GM19372 (cell line): ENCODE results near the gene BRF1.
"Not testable (repeated sequence)": the region's sequence is repeated elsewhere in the genome, so short reads cannot be mapped to it uniquely, and the experiment has no call there.

Source experiments
- ATAC-seq: cut with Tn5 transposase; IDR thresholded peaks from one replicate; pipeline ENCODE4 v1.9.1; 2021; ENCODE audit warnings: mild to moderate bottlenecking, low read depth, moderate library complexity; ENCODE audit not compliant: unreplicated experiment

The BRF1 gene

DNA sequence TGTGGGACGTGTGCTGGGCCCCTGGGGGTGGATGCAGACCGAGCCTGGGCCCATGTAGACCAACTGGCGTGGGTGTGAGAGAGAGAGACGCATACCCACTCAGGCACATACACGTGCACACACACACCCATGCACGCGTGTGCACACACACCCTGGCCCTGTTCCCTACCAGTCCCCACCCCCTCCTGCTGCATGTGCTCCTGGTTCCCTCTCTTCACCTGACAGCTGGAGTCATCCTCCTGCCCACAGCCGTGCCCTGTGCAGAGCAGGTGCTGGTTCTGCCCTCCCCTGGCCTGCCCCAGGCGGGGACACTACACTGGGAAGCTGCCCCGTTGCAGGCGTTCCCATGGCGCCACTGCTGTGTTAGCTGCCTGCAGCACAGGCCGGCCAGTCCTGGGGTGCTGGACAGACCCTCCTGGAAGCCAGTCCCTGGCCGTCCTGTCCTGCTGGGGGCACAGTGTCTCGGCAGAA is 32.3 kb upstream of the BRF1 start:
- ATAC-seq, result no peak

DNA sequence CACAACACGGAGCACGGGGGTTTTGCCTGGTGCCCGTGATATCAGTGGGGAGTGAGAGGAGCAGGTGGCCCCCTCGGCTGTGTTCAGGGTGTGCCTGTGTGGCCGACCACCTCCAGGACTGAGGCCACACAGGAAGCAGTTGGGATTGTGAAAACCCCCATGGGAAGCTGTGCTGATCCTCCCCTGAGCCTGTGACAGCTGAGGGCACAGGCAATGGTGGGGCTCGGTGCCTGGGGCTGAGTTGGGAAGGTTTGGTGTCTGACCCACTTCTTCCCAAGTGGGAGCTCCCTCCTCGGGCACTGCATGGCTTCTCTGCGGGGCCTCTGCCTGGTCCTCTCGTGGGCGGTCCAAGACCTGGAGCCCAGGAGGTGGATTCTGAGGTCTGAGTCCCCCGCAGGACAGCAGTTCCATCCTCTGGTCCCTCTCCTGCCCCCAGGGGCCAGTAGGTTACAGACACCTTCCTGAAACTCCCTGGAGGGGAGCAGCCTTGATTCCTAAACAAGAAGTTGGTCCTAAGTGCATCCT is 31.6 kb upstream of the BRF1 start:
- ATAC-seq, result no peak

DNA sequence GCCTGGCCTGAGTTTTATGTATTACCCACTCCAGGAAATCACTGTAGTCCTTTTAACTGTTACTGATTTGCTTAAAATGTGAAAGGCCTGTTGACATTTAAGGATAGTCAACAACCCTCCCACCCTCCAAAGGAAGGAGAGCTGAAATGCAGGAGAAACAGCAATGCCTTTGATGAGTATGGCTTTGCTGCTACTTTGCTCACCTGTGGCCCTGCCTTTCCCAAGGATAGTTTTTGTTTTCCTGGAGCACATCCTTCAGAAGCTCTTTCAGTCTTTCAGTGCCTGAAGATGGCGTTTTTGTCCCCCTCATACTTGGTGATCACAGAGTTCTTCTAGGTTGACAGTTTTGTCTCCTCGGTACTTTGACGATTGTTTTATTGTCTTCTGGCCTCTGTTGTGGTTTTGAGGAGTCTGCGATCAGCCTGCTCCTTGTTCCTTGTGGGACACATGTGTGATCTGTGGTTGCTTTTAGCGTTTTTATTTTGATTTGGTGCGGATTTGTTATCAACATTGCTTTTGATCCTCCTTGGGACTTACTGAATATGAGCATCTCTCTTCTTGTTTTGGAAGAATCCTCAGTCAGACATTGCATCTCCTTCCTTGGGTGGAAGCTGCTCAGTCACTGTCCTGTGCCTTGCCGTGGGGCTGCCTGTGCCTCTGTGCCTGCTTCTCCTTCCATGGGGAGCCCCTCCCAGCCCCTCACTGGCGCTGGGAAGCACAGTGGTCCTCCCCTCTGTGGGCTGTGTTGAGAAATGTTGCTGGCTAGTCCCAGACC is 31.0 kb upstream of the BRF1 start:
- ATAC-seq, result no peak

DNA sequence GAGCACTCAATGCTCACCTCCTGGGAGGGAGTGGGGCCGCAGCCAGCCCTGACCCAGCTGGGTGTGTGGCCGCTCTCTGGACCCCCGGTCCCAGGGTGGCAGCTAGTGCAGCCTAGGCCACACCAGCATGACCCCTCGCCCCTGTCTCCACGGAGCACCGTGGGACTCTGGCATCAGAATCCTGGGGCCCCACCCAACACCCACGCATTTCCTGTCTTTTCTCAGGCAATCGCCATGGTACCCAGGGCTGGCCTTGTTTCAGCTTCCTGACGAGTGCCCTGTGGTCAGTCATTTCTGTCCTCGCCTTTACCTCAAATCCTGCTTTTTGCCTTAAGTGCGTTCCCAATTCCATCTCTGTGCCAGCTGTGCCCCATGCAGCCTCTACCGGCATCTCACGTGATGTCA is 29.7 kb upstream of the BRF1 start:
- no peak for ATAC-seq

DNA sequence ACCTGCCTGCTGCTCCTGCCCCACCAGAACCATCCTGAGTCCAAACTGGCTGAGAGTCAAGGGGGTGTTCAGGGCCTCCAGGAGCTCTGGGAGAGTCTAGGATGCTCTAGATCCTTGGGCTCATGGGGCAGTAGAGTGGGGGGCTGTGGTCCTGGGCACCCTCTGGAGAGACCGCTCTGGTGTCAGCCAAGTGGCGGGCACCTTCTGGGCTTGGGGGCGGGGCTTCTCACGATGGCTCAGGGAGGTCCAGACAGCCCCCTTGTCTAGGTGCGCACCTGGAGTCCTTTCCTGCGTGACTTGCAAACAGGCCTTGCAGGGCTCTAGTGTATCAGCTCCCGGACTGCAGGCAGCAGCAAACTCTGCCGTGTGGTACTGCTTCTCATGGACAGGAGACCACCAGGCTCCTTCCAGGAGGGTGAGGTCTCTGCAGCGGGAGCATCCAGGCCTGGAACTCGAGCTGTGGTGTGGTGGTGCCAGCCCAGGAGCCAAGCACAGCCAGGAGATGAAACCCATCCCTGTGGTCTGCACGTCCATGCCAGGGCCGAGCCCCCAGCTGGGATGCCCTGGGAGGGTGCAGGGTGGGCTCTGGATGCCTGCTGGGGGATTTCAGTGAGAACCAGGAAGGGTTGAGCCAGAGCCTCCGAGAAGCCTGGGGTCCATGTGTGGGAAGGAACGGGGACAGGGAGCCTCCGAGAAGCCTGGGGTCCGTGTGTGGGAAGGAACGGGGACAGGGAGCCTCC is 28.8 kb upstream of the BRF1 start:
- ATAC-seq, result no peak

DNA sequence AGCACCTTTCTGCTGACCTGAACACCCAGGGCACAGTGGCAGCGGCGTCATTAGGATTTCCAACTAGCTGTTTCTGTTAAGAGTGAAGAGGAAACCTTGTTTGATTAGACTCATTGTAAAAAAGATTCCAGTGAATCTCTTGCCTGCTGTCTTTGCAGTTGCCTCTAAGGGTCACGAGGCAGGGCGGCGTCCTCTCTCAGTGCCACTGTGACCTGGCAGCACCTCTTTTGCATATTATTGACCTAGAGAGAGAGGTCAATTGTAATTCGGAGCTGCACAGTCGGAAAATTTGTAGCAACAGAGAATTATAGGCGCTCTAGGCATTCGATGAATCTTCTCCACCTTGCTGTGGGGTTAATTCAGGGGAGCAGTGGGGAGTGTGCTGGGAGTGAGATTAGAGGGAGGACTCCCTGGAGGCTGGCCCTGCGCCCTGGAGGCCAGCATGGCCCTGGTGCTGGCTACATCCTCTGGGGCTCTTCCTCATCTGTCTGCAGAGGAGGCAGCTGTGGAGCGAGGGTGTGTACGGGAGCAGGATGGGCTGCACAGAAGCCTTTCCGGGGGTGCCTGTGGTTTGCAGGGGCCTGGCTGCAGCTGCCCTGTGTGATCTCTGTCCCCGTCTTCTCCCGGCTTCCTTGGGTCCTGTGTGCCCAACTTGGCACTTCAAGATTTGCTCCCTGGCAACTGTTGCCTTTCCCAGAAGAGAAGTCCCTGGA is 28.0 kb upstream of the BRF1 start:
- ATAC-seq, result no peak

DNA sequence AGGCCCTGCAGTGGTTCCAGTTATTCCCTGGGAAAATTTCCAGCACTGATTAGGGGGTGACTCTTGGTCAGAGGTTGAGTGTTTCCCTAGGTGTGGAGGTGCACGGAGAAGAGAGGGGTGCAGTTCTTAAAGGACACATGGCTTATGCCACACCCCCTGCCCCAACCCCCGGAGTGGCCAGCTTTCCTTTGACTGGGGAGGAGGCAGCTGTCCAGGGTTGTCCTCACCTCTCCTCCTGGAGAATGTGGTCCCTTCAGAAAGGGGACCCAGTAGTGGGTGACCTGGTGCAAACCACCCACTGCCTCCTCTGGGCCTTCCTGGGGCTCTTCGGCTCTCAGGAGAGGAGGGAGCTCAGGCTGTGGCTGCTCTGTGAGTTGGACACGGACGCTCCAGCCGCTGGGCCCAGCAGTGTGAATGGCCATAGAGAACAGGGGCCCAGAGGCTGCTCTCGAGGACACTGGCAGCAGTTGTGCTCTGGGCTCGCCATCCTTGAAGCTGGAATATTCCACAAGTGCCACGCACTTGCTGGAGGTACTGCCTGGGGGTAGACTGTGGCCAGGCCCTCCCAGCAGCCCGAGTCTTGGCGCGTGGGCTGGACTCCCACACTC is 27.4 kb upstream of the BRF1 start:
- no peak for ATAC-seq

DNA sequence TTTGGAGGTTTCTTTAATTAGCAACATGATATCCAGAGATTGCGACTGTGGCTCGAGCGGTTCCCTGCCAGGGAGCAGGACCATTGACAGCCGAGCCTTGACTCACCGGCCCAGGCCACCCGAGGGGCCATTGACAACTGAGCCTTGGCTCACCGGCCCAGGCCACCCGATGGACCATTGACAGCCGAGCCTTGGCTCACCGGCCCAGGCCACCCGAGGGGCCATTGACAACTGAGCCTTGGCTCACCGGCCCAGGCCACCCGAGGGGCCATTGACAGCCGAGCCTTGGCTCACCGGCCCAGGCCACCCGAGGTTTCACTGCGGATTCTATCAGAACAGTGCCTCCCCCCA is 26.9 kb upstream of the BRF1 start:
- not testable (repeated sequence) for ATAC-seq

DNA sequence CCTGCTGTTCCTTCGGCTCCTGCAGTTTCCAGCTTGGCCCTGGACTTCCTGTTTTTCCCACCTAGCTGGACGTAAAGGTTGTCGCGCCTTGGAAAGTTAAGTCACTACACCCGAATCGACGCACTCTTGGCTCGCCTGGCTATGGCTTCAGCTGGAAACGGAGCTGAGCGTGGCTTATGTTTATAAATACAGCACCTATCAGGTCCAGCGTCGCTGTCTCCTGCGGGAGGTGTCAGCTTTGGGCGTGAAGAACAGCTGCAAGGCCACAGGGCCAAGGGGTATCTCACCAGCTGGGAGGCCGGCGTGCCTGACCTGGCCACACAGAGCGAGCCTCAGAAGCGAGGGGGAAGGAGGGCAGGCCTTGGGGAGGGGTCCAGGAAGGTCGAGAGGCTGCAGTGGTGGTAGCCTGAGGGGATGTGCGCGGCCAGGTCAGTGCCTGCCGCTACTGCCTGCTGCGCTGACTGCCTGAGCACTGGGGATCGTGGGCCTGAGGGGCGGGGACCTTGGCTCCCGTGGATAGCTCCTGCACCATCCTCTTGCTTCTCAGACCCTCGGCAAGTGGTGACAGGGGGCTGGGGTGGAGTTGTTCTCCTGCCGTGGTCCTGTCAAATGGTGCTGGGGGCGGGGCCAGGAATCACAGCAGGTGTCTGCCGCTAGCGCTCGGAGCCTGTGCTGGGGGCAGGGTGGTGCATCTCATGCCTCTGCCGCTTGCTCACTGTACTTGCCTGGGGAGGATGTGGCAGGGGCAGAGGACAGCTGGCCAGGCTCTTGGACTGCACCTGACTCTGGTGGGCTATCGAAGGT is 26.3 kb upstream of the BRF1 start:
- no peak for ATAC-seq

DNA sequence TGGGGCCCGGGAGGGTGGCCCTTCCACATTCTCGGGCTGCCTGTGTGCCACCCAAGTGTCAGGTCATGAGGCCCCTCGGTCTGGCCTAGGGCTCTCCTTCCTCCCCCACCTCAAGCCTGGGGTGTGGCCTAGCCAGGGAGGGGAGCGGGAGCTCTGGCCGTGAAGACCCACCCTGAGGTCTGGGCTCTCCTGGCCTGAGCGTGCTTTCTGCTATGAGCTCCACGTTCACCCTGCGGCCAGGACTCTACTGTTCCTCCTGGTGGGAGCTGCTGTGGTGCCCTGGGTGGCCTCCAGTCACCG is 25.7 kb upstream of the BRF1 start:
- no peak for ATAC-seq

DNA sequence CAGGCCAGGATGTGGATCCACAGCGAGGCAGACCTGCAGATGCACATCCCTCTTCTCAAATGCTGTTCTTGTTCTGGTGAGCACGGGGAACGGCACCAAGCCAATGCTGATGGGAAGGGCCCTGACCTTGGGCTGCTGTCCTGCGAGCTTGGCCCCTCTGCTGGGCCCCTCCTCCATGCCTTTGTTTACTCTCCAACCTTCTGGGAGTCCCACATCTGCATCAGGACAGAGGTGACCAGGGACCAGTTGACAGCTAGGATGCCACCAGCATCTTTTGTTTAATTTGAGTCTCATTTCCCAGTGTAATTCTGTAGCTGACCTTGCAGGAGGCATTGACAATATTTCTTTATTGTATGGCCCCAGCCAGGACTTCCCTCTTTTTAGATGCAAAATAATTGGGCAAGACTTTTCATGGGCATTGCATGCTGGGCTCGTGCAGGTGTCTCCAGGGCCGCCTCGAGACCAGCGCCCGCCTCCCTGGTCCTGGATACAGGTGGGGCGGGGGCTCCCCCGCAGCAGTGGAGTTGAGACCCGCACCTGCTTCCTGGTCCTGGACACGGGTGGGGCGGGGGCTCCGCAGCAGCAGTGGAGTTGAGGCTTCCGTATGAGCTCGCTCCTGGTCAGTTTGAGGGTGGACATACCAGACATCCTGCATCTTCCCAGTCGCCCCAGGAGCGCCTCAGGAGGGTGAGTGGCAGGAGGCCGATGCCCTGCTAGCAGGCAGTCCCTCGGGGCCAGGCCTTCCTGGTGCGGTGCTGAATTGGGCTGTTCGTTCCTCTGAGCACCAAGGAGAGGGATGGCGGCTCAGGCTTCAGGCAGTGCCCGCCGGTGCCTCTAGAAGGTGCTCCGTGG is 25.1 kb upstream of the BRF1 start:
- ATAC-seq, result no peak

DNA sequence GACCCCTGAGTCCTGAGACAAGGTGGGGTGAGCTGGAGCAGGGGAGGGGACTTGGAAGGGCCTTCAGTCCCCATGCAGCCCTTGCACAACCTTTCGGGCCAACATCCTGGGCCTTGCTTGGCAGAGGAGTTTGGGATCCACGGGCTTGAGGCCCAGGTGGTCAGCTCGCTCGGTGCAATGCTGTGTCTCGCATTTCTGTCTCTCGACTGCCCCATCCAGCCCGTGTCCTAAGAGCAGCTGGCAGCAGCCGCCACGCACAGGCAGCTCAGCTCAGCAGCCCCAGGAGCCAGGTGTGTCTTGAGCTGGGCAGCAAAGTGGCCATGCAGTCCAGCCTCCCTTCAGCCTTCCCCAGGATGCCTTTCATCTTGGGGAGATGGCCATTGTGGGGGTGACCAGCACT is 24.5 kb upstream of the BRF1 start:
- no peak for ATAC-seq

DNA sequence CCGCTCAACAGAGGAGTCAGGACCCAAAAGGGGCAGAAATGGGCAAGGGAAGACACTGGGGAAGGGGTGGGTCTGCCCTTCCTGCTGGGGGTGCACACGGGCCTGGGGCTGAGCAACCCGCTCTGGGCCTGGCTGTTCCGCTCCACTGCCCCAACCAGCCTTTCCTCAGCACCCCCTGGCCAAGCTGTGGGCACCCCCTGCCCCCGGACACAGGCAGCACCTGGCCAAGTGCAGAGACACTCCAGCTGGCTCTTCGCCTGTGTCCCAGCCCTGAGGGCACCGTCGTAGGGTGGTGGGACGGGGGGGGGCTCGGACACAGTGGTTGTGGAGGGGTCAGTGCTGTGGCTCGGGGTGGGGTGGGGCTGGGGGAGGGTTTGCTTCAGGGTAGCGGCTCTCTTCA is 24.1 kb upstream of the BRF1 start:
- no peak for ATAC-seq

DNA sequence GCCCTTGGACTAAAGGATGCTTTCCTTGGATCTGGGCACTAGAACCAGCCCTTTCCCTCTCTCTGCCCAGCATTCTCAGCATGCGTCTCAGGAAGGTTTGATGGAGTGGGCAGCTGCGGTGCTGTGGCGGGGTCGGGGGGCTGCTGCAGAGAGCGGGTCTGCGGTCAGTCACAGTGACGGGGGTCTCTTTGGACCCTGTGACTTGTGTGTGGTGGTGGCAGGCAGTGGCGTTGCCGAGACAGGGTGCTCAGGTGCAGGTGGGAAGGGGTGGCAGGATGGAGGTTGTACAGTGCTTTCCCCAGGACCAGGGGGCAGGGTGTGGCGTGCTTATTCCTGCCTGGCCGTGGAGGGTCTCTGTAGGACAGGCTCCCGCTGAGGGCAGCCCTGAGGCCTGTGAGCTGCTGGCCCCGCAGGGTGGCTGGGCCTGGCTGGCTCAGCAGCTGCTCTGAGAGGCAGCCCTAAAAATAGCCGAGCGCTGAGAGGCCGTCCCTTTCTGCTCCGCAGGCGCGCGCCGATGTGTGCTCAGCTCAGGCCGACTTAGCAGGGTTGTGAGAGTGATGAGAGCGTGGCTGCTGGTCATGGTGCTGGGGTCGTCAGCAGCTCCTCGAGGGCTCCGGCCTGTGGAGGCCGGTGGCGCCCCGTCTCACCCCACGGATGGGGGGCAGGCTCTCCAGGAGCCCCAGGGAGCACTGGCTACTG is 23.4 kb upstream of the BRF1 start:
- ATAC-seq, result no peak

DNA sequence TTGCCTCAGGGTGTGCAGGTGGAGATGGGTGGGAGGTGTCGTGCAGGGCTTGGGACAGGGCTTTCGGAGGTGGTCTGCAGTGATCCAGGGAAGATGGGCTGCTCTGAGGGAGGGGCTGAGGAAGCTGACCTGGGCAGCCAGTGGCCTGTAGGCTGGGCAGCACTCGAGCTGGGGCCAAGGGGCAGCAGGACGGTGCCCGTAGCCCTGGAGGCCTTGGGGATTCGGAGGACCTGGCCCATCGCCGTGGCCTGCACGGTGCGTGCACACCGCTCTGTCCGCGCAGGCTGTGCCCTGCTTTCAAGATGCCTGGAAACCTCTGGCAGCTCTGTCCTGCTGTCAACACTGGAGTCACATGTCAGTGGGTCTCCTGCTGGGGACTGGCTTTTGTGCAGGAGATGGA is 22.9 kb upstream of the BRF1 start:
- no peak for ATAC-seq

DNA sequence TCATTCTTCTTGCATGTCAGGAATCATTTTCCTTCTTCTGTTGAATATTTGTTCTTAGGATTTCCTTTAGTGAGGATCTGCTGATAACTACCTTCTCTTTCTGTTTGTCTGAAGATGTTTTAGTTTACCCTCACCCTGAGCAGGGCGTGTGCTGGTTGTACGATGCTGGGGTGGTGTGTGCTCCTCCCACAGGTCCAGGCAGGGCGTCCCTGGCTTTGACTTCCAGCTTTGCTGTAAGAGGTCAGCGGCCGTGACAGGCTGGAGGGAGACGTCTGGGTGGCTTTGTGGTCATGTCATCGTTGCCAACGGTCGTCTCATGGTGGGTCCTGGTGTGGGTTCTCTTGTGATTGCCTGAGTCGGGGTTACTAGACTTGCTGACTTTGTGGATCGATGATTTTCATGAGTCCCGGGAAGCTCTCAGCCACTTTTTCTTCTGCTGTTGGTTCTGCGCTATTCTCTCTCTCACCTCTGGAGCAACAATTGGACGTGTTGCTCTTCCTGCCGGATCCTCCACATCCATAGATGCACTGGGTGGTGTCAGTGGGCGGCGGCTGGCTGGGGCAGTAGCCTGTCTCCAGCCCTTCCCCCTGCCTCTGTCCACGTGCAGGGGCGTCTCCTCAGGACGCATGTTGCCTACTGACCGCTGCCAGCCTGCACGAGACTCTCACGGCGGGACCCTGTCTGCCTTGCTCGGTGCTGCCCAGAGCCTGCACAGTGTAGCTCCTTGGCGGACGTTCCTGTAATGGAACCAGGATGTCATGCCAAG is 22.2 kb upstream of the BRF1 start:
- ATAC-seq, result no peak

DNA sequence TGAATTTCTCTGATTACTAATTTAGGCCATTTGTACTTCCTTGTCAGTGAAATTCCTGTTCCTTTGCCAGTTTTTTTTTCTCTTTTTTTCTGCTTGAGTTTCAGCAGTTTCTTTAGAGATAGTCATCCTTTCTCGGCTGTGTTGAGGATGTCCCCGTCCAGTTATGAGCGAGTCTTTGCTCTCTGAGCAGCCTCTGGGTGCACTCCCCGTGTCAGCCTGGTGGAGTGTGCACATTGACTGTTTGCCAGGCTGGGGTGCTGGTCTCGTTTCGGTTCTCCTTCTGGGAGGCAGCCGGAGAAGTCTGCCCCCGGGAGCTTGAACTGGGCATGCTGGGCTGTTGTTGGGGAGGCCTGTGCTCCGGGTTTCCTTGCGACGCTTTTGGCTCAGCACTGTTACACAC is 16.7 kb upstream of the BRF1 start:
- no peak for ATAC-seq

DNA sequence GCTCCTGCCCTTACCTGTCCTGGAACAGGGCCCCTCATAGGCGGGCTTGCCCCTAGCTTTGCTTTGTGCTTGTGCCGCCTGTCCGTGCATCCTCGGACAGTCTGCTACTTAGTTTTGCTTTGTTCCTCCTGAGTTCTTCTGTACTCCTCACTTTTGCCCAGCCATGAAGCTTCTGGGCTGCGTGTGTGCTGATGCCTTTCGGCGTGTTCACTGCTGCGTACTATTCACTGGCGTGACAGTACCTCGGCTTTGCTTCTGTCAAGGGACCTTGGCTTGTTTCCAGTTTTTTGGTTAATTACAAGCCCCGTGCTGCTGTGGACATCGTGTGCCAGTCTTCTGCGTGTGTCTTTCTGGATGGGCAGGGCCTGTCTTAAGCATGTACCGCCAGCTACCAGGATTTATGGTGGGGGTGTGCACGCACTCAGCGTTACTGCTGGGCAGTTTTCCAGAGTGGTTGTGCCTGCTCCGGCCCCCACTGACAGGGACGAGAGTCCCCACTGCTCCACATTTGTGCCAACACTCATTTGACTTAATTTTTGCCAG is 16.2 kb upstream of the BRF1 start:
- no peak for ATAC-seq
